GM18867 (cell line): ENCODE results near the gene KCNN2.

Source experiments
- ATAC-seq: cut with Tn5 transposase; IDR thresholded peaks from one replicate; pipeline ENCODE4 v1.9.1; 2021; ENCODE audit warnings: mild to moderate bottlenecking, moderate library complexity; ENCODE audit not compliant: unreplicated experiment

Gene KCNN2

DNA sequence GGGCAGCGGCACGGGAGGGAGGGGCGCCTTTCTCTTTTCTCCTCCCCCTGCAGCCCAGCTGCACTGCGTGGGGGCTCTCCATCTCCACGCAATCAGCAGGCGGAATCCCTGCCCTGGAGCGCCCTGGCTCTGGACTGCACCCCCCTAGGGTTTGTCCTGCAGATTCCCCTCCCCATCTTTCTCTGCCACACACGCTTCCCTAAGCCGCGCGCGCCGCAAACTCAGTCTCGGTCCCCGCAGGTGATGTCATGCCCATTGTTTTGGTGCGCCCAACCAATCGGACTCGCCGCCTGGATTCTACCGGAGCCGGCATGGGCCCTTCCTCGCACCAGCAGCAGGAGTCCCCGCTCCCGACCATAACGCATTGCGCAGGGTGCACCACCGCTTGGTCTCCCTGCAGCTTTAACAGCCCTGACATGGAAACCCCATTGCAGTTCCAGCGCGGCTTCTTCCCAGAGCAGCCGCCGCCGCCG is at the start of gene KCNN2:
TSS of gene KCNN2 (plus strand) at position 347 of the 473 bp plus-strand sequence. CDS start at position 417, 70 bp downstream.
- ATAC-seq, result peak; percentile 72

- no peak for ATAC-seq
Measured at GRCh38 chr5:114312658-114313057, 49.2 kb upstream of the KCNN2 start.

DNA sequence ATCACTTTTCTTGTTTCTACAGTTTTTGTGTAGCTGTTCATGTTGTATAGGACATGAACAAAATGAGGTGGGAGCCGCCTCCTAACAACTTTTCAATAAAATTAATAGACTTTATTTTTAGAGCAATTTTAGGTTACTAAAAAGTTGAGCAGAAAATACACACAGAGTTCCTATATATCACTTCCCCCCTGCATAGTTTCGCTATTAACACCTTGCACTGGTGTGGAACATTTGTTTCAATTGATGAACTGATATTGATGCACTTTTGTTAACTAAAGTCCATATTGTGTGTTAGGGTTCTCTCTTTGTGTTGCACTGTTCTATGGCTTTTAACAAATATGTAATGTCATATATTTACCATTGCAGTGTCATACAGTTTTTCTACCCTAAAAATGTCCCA is 47.8 kb upstream of the KCNN2 start:
- ATAC-seq, result no peak

DNA sequence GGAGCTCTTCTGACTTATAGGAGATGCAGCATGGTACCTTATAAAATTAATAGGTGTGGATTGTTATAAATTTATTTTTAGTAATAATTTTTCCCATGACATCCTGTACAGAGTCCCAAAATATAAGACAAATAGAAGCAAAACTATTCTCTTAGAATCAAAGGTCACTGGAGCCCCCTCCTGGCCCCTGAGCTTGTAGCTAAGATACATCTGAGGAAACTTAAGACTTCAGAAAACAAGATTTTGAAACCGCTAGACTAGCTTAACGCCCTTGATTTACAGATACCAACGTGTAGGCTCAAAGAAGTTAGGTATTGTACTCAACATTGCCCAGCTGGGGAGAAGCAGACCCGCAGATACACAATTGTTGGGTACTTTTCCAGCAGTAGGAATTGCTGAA is 45.7 kb upstream of the KCNN2 start:
- ATAC-seq, result no peak

DNA sequence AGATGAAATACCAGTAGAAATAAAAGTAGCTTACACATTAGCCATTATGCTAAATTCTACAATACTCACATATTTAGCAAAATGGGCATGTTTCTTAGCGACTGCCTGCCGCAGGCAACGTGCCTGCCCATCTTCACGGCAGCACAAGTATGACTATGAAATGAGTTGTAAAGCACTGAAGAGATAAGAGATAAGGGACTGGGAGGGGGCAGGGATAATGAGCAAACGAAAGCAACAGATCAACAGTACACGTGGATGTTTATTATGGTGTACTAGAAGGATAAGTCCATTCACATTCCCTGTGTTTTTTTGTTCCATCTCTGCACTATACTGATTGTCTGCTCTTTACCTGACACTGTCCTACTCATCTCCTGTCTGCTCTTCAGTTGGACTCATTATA is 44.1 kb upstream of the KCNN2 start:
- ATAC-seq, result no peak

- no peak for ATAC-seq
Measured at GRCh38 chr5:114319236-114319635, 42.6 kb upstream of the KCNN2 start.

GRCh38 chr5:114319821-114320220 is 42.0 kb upstream of the KCNN2 start:
- ATAC-seq, result no peak

- no peak for ATAC-seq
Measured at GRCh38 chr5:114324282-114324681, 37.6 kb upstream of the KCNN2 start.

- no peak for ATAC-seq
Measured at GRCh38 chr5:114325541-114325940, 36.3 kb upstream of the KCNN2 start.

GRCh38 chr5:114327474-114327873 is 34.4 kb upstream of the KCNN2 start:
- no peak for ATAC-seq

DNA sequence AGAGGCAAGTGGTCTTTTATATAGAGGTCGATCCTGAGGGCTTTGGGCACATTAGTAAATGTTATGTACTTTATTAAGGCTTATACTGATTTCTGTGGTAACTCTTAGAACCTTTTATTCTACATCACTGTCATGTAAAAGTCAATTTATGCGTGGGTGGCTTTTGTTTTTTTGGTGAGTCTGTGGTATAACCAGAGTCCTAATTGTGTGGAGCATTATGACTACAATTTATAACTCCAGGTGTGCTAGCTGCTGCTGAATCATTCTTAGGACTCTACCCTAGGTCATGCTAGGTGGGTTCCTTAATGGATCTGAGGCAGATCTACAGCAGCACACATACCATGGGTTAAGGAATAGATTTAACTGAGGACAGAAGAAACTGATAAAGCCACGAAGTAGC is 33.9 kb upstream of the KCNN2 start:
- ATAC-seq, result no peak

GRCh38 chr5:114330916-114331531 is 30.8 kb upstream of the KCNN2 start:
- no peak for ATAC-seq

DNA sequence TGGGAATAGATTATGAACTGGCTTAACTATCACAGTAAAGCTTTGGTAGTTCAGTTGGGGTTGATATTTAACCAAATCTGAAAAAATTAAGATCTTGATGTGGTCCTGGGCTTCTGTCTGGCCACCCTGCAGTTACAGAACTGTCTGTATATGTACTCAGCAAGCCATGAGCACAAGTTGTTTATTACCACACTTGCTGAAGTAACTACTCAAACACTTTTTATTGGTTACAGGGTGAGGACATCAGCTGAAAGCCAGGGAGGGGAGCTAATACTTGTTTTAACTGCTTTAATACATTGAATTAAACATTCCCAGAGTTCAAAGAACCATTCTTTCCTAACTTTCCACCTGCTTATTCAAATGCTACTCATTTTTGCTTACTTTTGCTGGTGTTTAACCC is 29.4 kb upstream of the KCNN2 start:
- ATAC-seq, result no peak

- no peak for ATAC-seq
Measured at GRCh38 chr5:114332925-114333324, 28.9 kb upstream of the KCNN2 start.

DNA sequence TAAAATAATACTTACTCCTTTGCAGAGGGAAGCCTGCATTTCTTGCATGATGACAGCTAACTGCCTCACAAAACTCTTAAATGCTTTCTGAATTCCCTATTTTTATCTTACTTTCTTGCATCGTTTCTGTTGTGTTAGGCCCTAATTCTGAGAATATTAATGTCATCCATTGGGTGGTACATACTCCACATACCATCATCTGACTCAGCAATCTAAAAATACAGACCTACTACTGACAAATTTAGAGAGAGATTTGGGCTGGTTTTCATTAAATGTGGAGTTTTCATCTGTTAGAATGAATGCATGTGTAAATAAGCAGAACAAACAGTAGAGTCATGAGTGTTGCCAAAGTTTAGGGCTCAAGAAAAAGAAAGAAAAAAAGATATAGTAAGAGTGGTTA is 26.5 kb upstream of the KCNN2 start:
- no peak for ATAC-seq

DNA sequence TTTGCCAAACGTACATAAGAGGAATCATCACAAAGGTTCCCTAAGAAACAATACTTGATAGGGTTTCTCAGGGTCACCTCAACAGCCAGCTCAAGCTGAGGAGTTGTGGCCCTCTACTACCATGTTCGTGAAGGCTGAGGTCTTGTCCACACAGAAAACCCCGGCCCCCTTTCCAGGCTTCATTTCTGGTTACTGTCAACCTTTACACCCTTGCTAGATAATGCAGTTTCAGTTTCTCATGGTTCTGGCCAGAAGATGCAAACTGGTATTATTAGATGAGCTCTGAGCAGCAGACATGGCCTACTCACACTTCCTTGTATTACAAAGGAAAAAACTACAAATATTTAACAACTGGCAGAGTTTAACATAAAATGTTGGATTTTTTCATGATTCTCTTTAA is 22.8 kb upstream of the KCNN2 start:
- ATAC-seq, result peak; percentile 42

DNA sequence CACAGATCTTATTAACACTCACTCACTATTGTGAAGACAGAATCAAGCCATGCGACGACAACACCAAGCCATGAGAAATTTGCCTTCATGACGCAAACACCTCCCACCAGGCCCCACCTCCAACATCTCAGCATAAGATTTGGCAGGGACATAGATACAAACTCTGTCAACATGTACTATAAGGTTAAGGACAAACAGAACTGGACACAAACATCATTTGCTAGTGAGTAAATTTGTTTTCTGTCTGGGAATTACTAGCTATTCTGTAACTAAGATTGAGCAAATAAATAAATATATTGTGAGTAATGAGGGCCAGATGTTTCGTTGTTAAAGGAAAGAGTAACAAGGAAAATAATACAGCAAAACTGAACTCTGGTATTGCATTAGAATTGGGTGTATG is 15.7 kb upstream of the KCNN2 start:
- ATAC-seq, result no peak

GRCh38 chr5:114355086-114355830 is 6.6 kb upstream of the KCNN2 start:
- ATAC-seq, result no peak

GRCh38 chr5:114358329-114358728 is 3.5 kb upstream of the KCNN2 start:
- ATAC-seq, result no peak

DNA sequence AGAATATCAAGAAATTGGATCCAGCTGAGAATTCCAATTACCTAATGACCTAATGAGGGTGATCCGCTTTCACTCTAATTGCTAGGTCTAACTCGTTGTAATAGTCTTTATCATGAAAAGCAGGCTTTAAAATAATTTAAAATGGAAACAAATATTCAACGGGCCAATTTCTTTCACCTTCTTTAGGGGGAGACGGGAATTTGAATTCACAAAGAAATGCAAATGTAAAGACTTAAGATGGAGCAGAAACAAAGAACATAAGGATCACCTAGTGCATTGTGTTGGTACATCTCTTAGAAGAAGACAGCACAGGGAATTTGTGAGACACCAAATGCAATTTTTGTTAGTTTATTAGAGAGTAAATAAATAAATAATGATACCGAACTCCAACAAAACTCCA is 1.5 kb upstream of the KCNN2 start:
- no peak for ATAC-seq

DNA sequence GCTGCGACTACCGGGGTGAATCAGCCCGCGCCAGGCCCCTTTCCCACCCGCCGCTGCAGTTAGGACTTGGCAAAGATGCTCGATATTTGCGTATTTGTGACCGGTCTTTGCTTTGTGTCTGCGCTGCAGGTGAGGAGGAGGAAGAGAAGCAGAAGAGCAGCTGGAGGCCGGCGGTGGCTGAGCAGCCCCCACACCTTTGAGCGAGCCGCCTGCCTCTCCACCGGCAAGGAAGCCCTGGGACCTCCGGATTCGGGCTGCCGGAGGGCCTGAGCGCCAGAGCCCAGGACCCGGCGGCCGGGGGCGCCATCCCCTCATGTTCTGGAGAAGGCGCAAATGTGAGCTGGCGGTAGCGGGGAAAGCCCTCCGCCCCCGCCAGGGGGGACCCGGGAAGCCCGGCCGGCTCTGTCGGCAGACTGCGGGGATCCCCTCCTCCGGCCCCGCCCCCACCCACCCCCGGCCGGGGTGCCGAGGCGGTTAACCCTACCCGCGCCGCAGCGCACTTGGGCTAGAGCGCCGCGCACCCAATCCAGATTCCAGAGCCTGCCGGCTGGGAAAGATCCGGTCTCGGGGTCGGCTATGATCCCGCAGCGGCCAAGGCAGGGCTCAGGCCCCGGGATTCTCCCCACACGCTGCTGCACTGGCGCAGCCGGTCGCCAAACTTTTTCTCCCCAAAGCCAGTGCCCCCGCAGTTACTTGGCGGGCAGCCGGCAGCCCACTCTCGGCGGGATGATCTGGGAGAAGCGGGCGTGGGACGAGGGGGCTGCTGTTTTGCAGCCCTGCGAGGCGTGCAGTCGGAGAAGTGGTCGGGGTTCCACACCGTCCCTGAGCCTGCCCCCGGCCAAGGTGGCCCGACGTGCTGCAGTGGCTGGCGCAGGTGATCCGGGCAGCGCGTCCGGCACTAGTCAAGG is 800 bp upstream of the KCNN2 start:
- ATAC-seq, result no peak
